Non-pigmented ciliary epithelial cell (primary cell): ENCODE measurements around the gene SRC.
"Not testable (repeated sequence)": the region's sequence is repeated elsewhere in the genome, so short reads cannot be mapped to it uniquely, and the experiment has no call there.

ENCODE experiments used
- DNase-seq: peaks from one replicate; pipeline ENCODE4 v3.0.0-alpha.2; 2010; ENCODE audit warnings: low read depth

Gene SRC

GRCh38 chr20:37364013-37364926, 18.3 kb downstream of the SRC start:
- no peak for DNase-seq

GRCh38 chr20:37364927-37365272, 19.0 kb downstream of the SRC start:
- DNase-seq: no peak

GRCh38 chr20:37365760-37366638, 20.1 kb downstream of the SRC start:
- DNase-seq: no peak

GRCh38 chr20:37366743-37367142, 20.8 kb downstream of the SRC start:
- no peak for DNase-seq

DNA sequence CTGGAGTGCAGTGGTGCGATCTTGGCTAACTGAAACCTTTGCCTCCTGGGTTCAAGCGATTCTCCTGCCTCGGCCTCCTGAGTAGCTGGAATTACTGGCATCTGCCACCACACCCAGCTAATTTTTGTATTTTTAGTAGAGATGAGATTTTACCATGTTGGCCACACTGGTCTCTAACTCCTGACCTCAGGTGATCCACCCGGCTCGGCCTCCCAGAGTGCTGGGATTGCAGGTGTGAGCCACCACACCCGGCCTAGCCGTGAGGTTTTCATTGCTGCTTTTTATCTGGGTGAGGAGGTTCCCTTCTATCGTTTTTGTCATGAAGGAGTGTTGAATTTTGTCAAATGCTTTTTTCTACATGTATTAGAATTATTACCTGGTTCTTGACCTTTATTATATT, 23.9 kb downstream of the SRC start:
- no peak for DNase-seq

DNA sequence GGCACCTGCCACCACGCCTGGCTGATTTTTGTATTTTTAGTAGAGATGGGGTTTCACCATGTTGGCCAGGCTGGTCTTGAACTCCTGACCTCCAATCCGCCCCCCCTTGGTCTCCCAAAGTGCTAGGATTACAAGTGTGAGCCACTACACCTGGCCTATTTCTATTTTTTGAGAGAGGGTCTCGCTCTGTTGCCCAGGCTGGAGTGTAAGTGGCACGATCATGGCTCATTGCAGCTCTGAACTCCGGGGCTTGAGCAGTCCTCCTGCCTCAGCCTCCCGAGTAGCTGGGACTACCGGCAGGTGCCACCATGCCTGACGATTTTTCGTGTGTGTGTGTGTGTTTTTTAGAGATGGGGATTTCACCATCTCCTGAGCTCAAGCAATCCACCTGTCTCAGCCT, 25.9 kb downstream of the SRC start:
- not testable (repeated sequence) for DNase-seq

GRCh38 chr20:37372441-37372840, 26.5 kb downstream of the SRC start:
- DNase-seq: no peak

GRCh38 chr20:37373020-37373598, 27.2 kb downstream of the SRC start:
- DNase-seq: no peak

GRCh38 chr20:37375227-37375626, 29.3 kb downstream of the SRC start:
- DNase-seq: no peak

- no peak for DNase-seq
These were observed 30.4 kb downstream of the SRC start for GRCh38 chr20:37376324-37376723.

DNA sequence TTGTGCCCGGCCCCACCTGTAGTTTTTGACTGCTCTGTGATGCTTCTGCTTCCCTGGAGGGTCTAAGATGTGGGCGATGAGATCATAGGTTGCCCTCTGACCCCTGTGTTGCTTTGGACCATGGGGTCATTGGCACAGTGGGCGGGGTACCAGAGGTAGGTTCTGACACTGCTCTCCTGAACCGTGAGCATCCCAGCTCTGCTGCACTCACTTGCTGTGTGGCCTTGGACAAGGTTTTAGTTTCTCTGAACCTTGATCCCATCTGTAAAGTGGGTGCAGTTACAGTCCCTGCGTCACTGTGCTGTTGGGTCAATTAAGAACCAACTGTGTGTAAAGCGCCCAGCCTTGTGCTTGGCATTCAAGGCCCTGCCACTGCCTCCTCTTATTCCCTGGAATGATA, 30.9 kb downstream of the SRC start:
- DNase-seq: no peak

DNA sequence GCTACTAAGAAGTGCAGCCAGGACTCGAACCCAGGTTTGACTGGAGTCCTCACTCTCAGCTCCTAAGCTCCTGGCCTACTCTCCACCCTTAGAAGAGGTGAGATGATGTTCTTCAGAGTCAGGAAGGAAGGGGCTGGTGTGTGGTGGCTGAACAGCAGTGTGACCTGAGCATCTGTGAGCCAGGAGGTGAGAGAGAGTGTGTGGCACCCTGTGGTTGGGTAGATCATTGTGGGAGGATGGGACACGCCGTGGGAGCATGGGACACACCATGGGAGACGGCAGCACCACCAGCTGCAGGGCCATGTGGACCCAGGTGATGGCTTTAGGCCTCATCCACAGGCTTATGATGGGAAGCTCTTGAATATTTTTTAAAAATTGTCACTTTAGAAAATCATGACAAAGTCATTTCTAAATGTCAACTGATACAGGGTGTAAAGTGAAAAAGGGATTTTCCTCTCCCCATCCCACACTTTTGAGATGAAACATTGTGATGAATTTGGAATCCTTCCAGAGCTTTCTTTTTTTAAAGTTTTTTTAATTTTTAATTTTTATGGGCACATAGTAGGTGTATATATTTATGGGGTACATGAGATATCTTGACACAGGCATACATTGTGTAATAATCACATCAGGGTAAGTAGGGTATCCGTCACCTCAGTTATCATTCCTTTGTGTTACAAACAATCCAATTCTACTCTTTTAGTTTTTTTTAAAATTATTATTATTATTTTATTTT, 31.6 kb downstream of the SRC start:
- no peak for DNase-seq

- DNase-seq: no peak
These were observed 32.5 kb downstream of the SRC start for GRCh38 chr20:37378420-37378784.

DNA sequence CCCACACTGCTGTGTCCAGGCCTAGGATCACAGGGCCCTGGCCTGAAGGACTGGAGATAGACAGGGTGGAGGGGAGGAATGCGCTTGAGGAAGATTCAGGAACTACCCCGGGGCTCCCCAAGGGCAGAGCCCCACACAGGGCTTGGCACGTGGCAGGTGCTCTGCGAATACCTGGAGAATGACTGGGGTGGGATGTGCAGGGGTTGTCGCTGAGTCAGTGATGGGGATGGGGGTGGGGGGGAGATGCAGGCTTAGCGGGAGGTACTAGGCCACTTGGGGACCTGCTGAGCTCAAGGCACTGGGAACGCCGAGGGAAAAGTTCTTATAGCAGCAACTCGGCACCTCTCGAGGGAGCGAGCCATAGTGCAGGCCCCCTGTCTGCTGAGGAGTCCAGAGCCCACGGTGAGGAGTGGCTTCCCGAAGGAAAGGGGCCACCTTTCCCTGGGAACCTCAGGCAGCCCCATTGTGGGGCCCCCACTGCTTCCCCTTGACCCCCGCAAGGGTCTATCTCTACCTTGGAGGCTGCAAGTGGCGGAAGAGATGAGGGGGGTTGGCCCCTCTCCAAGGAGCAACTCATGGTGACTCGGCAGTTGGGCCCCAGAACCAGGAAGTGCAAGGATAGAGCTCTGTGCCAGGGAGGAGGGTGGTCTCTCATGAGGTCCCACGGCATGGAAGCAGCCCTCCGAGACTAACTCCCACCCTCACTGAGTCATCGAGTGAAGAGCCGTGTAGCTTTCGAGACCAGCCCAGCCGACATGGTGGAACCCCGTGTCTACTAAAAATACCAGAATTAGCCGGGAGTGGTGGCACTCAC, 33.1 kb downstream of the SRC start:
- no peak for DNase-seq

DNA sequence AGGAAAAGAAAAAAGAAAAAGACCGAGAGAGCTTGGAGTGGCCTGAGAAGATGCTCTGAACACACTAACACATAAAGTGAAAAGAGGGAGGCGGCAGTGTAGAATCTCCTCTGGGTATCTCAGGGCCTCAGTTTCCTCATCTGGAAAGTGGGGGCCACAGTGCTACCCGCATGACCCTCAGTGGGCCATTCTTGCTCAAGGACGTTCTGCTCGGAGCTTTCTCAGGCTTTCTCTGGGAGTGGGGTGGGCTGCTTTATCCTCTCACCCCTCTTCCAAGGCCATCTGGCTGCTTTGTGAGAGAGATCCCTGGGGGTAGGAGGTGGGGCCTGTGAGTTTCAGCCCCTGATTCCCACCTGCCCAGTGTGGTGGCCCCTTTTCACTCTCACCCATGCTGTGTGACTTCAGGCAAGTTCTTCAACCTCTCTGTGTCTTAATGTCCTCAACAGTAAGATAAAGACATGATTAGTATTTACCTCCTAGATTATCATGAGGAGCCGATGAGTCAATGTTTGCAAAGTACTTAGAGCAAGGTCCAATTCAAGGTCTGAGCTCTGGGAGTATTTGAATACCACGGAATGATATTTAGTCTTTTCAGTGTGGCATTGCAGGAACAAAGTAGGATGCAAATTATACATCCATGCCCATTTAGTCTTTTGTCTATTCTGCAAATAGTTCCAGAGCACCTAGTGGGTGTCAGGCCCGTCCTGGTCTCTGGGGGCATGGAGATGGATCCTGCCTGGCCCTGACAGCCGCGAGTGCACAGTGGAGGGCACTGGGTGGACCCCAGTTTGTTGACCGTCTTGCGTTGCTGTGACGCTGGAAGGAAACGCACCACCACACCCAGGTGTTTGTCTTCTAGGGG, 34.3 kb downstream of the SRC start:
- DNase-seq: peak; percentile 13

GRCh38 chr20:37380864-37381579, 35.1 kb downstream of the SRC start:
- no peak for DNase-seq

- DNase-seq: no peak
These were observed 35.9 kb downstream of the SRC start for GRCh38 chr20:37381621-37382471.

GRCh38 chr20:37382482-37383120, 36.7 kb downstream of the SRC start:
- no peak for DNase-seq
